Eye (tissue), 1 donor: ENCODE data around the gene PCP4L1.

ENCODE experiments used
- DNase-seq: peaks from one replicate; pipeline ENCODE4 v3.0.0-alpha.2; 2015

PCP4L1 gene

DNA sequence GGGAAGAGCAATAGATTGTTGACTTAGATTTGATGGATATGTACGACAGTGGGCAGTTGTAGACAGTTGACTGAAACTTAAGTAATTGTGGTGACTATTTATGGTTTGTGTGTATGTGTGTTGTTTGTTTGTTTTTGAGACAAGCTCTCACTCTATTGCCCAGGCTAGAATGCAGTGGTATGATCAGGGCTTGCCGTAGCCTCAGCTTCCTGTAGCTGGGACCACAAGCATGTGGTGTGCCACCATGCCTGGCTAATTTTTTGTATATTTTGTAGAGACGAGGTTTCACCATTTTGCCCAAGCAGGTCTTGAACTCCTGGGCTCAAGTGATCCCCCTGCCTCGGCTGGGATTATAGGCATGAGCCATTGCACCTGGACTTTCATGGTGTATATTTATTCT is 65.5 kb downstream of the PCP4L1 start:
- DNase-seq: no peak

DNA sequence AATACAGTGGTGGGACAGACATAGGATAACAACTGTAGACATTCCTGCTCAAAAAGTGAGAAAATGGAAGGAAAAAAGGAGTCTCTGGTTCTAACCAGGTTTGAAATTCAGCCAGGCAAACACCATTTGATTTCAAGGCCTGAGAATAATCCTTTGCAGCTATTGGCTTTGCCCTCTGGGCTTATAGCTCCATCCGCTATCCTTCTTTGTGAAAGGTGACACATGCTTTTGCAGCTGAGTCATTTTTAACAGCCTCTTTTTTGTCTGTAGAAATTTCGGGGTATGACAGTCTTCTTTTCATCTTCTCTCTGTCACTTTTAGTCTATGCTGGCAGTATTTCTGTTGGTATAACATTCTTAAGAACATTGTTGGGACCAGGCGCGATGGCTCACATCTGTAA is 71.8 kb downstream of the PCP4L1 start:
- DNase-seq: no peak

DNA sequence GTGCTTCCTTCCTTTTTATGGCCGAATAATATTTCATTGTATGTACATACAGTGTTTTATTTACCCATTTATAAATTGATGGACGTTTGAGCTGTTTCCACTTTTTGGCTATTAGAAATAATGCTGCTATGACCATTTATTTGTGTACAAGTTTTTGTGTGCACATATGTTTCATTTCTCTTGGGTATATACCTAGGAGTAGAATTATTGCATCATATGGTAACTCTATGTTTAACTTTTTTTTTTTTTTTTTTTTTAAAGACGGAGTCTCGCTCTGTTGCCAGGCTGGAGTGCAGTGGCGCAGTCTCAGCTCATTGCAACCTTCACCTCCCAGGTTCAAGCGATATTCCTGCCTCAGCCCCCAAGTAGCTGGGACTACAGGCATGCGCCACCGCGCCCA is 74.6 kb downstream of the PCP4L1 start:
- no peak for DNase-seq
